Muscle of leg (tissue), 11 donors: ENCODE results near the gene PDGFA. TPM values are rescaled to one million over a fixed set of nuclear protein-coding genes. Genes with fewer than 3 reads are reported as not detected.

ENCODE experiments used
- DNase-seq: peaks from one replicate; pipeline ENCODE4 v3.0.0; 2013
- H3K27ac ChIP-seq: one replicate; pipeline ENCODE4 v1.5.1; 2013; ENCODE audit warnings: mild to moderate bottlenecking, low read length, control low read depth
- H3K27me3 ChIP-seq: one replicate; pipeline ENCODE4 v1.6.1; 2013; ENCODE audit warnings: low read length; ENCODE audit not compliant: control insufficient read depth, insufficient read depth
- H3K36me3 ChIP-seq: one replicate; pipeline ENCODE4 v1.6.1; 2013; ENCODE audit warnings: low read length; ENCODE audit not compliant: control insufficient read depth, insufficient read depth
- H3K4me1 ChIP-seq: one replicate; pipeline ENCODE4 v1.6.1; 2013; ENCODE audit warnings: low read length; ENCODE audit not compliant: control insufficient read depth, insufficient read depth
- H3K4me3 ChIP-seq: one replicate; pipeline ENCODE4 v1.5.1; 2013; ENCODE audit warnings: low read length, control low read depth
- H3K9me3 ChIP-seq: replicated peaks from 2 replicates; pipeline ENCODE4 v1.6.1; 2013; ENCODE audit warnings: low read depth, low read length; ENCODE audit not compliant: control insufficient read depth
- WGBS: methylation state at CpG from one replicate; pipeline ENCODE4 v1.1.5; 2013; ENCODE audit warnings: missing lambda C conversion rate; ENCODE audit not compliant: insufficient coverage; 5-methylcytosine and 5-hydroxymethylcytosine counted together
- polyA plus RNA-seq, 8 donors: library from polyadenylated mRNA; unstranded; fragments of 120-200 nt; gene quantifications; one replicate each; pipeline versions ENCODE4 v1.2.1 to v1.2.3, GENCODE V29; 2013; ENCODE audit warnings: inconsistent platforms in 1 of 8, low replicate concordance in 1 of 8; ENCODE audit not compliant: insufficient read length in 8 of 8, insufficient read depth in 1 of 8
- total RNA-seq: library from RNA; stranded (reverse); fragments of 120-200 nt; gene quantifications from one replicate; pipeline ENCODE4 v1.2.4, GENCODE V29; 2013

Gene PDGFA
- total and polyA plus RNA-seq, 9 donors, result 26.1 to 51.6 (median 40.8) TPM

- H3K4me1 ChIP-seq, result peaks cover 39% of the 10 kb centered on the region
- DNase-seq, result no peak
- H3K36me3 ChIP-seq, result no peaks in the 10 kb centered on the region
- no peaks in the 10 kb centered on the region for H3K9me3 ChIP-seq
- 65% methylated on average over 24 of the region's 37 CpGs for WGBS
- H3K27ac ChIP-seq, result no peak overlapping the region
- H3K27me3 ChIP-seq, result peaks cover 4% of the 10 kb centered on the region
- no peak overlapping the region for H3K4me3 ChIP-seq
Observed at GRCh38 chr7:538764-539685, 19.4 kb upstream of the PDGFA start.

GRCh38 chr7:537911-538634, 18.4 kb upstream of the PDGFA start:
- 49% methylated on average over 10 of the region's 21 CpGs for WGBS
- Histone ChIP-seq H3K4me3 (no peak overlapping the region), H3K4me1 (peaks cover 34% of the 10 kb centered on the region), H3K27me3 (peaks cover 3% of the 10 kb centered on the region), H3K36me3 (no peaks in the 10 kb centered on the region), H3K9me3 (no peaks in the 10 kb centered on the region), H3K27ac (no peak overlapping the region)
- peak; percentile 62 for DNase-seq

GRCh38 chr7:536231-536630, 16.6 kb upstream of the PDGFA start:
- H3K27me3 ChIP-seq, result no peaks in the 10 kb centered on the region
- no peak overlapping the region for H3K4me3 ChIP-seq
- no peak overlapping the region for H3K27ac ChIP-seq
- DNase-seq, result no peak
- WGBS, result 78% methylated on average over 11 of the region's 12 CpGs
- H3K9me3 ChIP-seq, result no peaks in the 10 kb centered on the region
- H3K36me3 ChIP-seq, result no peaks in the 10 kb centered on the region
- H3K4me1 ChIP-seq, result peaks cover 22% of the 10 kb centered on the region

- DNase-seq, result no peak
- Histone ChIP-seq H3K27ac (no peak overlapping the region), H3K27me3 (peaks cover 9% of the 10 kb centered on the region), H3K4me1 (peaks cover 22% of the 10 kb centered on the region), H3K9me3 (no peaks in the 10 kb centered on the region), H3K4me3 (no peak overlapping the region), H3K36me3 (no peaks in the 10 kb centered on the region)
- WGBS, result 86% methylated on average over 6 of the region's 10 CpGs
Observed at GRCh38 chr7:534959-535358, 15.3 kb upstream of the PDGFA start.

- Histone ChIP-seq H3K27ac (no peak overlapping the region), H3K27me3 (peaks cover 9% of the 10 kb centered on the region), H3K4me1 (peaks cover 15% of the 10 kb centered on the region), H3K9me3 (no peaks in the 10 kb centered on the region), H3K4me3 (no peak overlapping the region), H3K36me3 (no peaks in the 10 kb centered on the region)
- 88% methylated on average over 6 of the region's 8 CpGs for WGBS
- DNase-seq, result no peak
Observed at GRCh38 chr7:534075-534474, 14.4 kb upstream of the PDGFA start.

GRCh38 chr7:533266-533665, 13.6 kb upstream of the PDGFA start:
- Histone ChIP-seq H3K4me1 (peaks cover 7% of the 10 kb centered on the region), H3K27ac (no peak overlapping the region), H3K9me3 (no peaks in the 10 kb centered on the region), H3K36me3 (no peaks in the 10 kb centered on the region), H3K27me3 (peaks cover 9% of the 10 kb centered on the region), H3K4me3 (no peak overlapping the region)
- no peak for DNase-seq
- 71% methylated on average over 12 of the region's 17 CpGs for WGBS

- H3K4me3 ChIP-seq, result no peak overlapping the region
- no peak overlapping the region for H3K27ac ChIP-seq
- no peaks in the 10 kb centered on the region for H3K9me3 ChIP-seq
- DNase-seq, result no peak
- peaks cover 2% of the 10 kb centered on the region for H3K4me1 ChIP-seq
- no peaks in the 10 kb centered on the region for H3K36me3 ChIP-seq
- peaks cover 9% of the 10 kb centered on the region for H3K27me3 ChIP-seq
- 67% methylated on average over 15 of the region's 15 CpGs for WGBS
Observed at GRCh38 chr7:532379-533143, 12.9 kb upstream of the PDGFA start.

- no peaks in the 10 kb centered on the region for H3K36me3 ChIP-seq
- H3K27me3 ChIP-seq, result peaks cover 9% of the 10 kb centered on the region
- no peak for DNase-seq
- no peaks in the 10 kb centered on the region for H3K9me3 ChIP-seq
- 78% methylated on average over 10 of the region's 10 CpGs for WGBS
- no peak overlapping the region for H3K27ac ChIP-seq
- no peak overlapping the region for H3K4me3 ChIP-seq
- peaks cover 2% of the 10 kb centered on the region for H3K4me1 ChIP-seq
Observed at GRCh38 chr7:531777-532176, 12.1 kb upstream of the PDGFA start.

GRCh38 chr7:528451-528850, 8.8 kb upstream of the PDGFA start:
- Histone ChIP-seq H3K27ac (no peak overlapping the region), H3K4me3 (no peak overlapping the region), H3K9me3 (no peaks in the 10 kb centered on the region), H3K4me1 (peaks cover 1% of the 10 kb centered on the region), H3K36me3 (no peaks in the 10 kb centered on the region), H3K27me3 (peaks cover 28% of the 10 kb centered on the region)
- no peak for DNase-seq
- 91% methylated on average over 2 of the region's 2 CpGs for WGBS

GRCh38 chr7:527723-528122, 8.1 kb upstream of the PDGFA start:
- Histone ChIP-seq H3K9me3 (no peaks in the 10 kb centered on the region), H3K36me3 (no peaks in the 10 kb centered on the region), H3K27me3 (peaks cover 35% of the 10 kb centered on the region), H3K27ac (no peak overlapping the region), H3K4me1 (peaks cover 8% of the 10 kb centered on the region), H3K4me3 (no peak overlapping the region)
- no peak for DNase-seq
- WGBS, result 83% methylated on average over 1 of the region's 4 CpGs
